GM13976 (cell line): ENCODE data around the gene HSP90AB1.

Source experiments
- DNase-seq: peaks from one replicate; pipeline ENCODE4 v3.0.0; 2012; ENCODE audit warnings: low spot score
- CTCF ChIP-seq: IDR thresholded peaks from 2 replicates; pipeline ENCODE4 v1.5.1; 2012; ENCODE audit warnings: borderline replicate concordance, mild to moderate bottlenecking; ENCODE audit not compliant: insufficient read depth; ENCODE audit errors: extremely low read depth, missing control alignments, control extremely low read depth
- in situ Hi-C: fragments of 300-500 bp; cut with MboI; formaldehyde crosslinking; loops from one replicate; pipeline ENCODE4 v1.12.0; 2022; ENCODE audit warnings: low sequenced_read_pairs, mixed read lengths, inconsistent platforms; ENCODE audit not compliant: unreplicated experiment

Gene HSP90AB1

GRCh38 chr6:44298055-44298803 lies 51.3 kb downstream of the HSP90AB1 start:
- no peak for TF ChIP-seq CTCF
- no peak for DNase-seq
- in situ Hi-C loops: no loop called here

GRCh38 chr6:44298864-44299263 lies 52.0 kb downstream of the HSP90AB1 start:
- TF ChIP-seq CTCF: no peak
- DNase-seq: no peak
- in situ Hi-C loops: no loop called here

- in situ Hi-C loops: no loop called here
- TF ChIP-seq CTCF: no peak
- DNase-seq: no peak
Observed at GRCh38 chr6:44300292-44300823, 53.5 kb downstream of the HSP90AB1 start.

GRCh38 chr6:44301106-44301505 lies 54.2 kb downstream of the HSP90AB1 start:
- DNase-seq: no peak
- TF ChIP-seq CTCF: no peak
- in situ Hi-C loops: no loop called here

- in situ Hi-C loops: no loop called here
- no peak for DNase-seq
- TF ChIP-seq CTCF: no peak
Observed at GRCh38 chr6:44301782-44302564, 55.1 kb downstream of the HSP90AB1 start.

- no peak for DNase-seq
- TF ChIP-seq CTCF: no peak
- in situ Hi-C loops: no loop called here
Observed at GRCh38 chr6:44302856-44303255, 56.0 kb downstream of the HSP90AB1 start.
